Caco-2 (cell line): ENCODE data around the gene CRTC1. TPM values are rescaled to one million over a fixed set of nuclear protein-coding genes. Genes with fewer than 3 reads are reported as not detected.
A peak's percentile ranks its signal among the peaks of the same experiment; 100 is the strongest.

Experiments used
- BruUV-seq: library from RNA; stranded (reverse); fragments of 400-500 nt; replicated peaks from 2 replicates; lab custom pipeline; 2021; lab: Mats Ljungman, UMichigan
- CTCF ChIA-PET: fragments of 300-600 bp; sonication (Branson Sonifier 250); formaldehyde crosslinking; loops from one replicate; lab custom pipeline; 2022; ENCODE audit warnings: antibody characterized with exemption; lab: Charles Lee
- POLR2A ChIA-PET: fragments of 300-600 bp; sonication (Branson Sonifier 250); formaldehyde crosslinking; loops from one replicate; lab custom pipeline; 2022; ENCODE audit warnings: antibody characterized with exemption; lab: Charles Lee
- DNase-seq, 2 experiments: peaks; one replicate each; pipeline versions ENCODE4 v3.0.0 to v3.0.0-alpha.2; 2020 to 2022
- H3K27me3 ChIP-seq: replicated peaks from 2 replicates; pipeline ENCODE4 v1.6.0; 2011; ENCODE audit warnings: low read length; ENCODE audit not compliant: control insufficient read depth, insufficient read depth
- H3K36me3 ChIP-seq: 2 replicates; pipeline ENCODE4 v1.5.1; 2011; ENCODE audit warnings: low read length; ENCODE audit not compliant: control insufficient read depth, insufficient read depth
- H3K4me1 ChIP-seq: fragments of 250-450 bp; sonication (Bioruptor Pico); 2 replicates; pipeline ENCODE4 v1.5.1; 2020; ENCODE audit warnings: mild to moderate bottlenecking
- H3K4me3 ChIP-seq: 2 replicates; pipeline ENCODE4 v1.5.1; 2011; ENCODE audit warnings: low read depth, mild to moderate bottlenecking, control low read depth, low read length
- H3K9me3 ChIP-seq: fragments of 250-450 bp; sonication (Bioruptor Pico); 2 replicates; pipeline ENCODE4 v1.5.1; 2020; ENCODE audit warnings: mild to moderate bottlenecking, moderate library complexity
- H3K27ac Mint-ChIP-seq: one replicate; pipeline ENCODE4 v1.8.0; 2022; ENCODE audit warnings: mixed read lengths; ENCODE audit not compliant: unreplicated experiment
- H3K27me3 Mint-ChIP-seq: one replicate; pipeline ENCODE4 v1.8.0; 2022; ENCODE audit warnings: mixed read lengths; ENCODE audit not compliant: insufficient read depth, unreplicated experiment
- H3K36me3 Mint-ChIP-seq: one replicate; pipeline ENCODE4 v1.8.0; 2022; ENCODE audit warnings: mild to moderate bottlenecking, mixed read lengths; ENCODE audit not compliant: insufficient read depth, unreplicated experiment
- H3K4me1 Mint-ChIP-seq: one replicate; pipeline ENCODE4 v1.8.0; 2022; ENCODE audit warnings: low read depth, mixed read lengths; ENCODE audit not compliant: unreplicated experiment
- H3K4me3 Mint-ChIP-seq: one replicate; pipeline ENCODE4 v1.8.0; 2022; ENCODE audit warnings: mild to moderate bottlenecking, moderate library complexity, mixed read lengths; ENCODE audit not compliant: unreplicated experiment
- H3K9me3 Mint-ChIP-seq: one replicate; pipeline ENCODE4 v1.8.0; 2022; ENCODE audit warnings: mixed read lengths; ENCODE audit not compliant: unreplicated experiment
- CTCF ChIP-seq, 2 experiments: fragments of 200-600 bp in 1 of 2; IDR thresholded peaks; 1 replicate in 1 of 2; 2 replicates in 1 of 2; pipeline versions ENCODE4 v1.5.1 to v1.8.0; 2011 to 2022; ENCODE audit warnings: antibody characterized with exemption in 1 of 2, control low read depth in 1 of 2, inconsistent platforms in 1 of 2, low read depth in 1 of 2, low read length in 1 of 2, mild to moderate bottlenecking in 1 of 2, moderate library complexity in 1 of 2; ENCODE audit not compliant: insufficient read depth in 1 of 2, severe bottlenecking in 1 of 2, unreplicated experiment in 1 of 2
- intact Hi-C: fragments of 100-400 bp; cut with micrococcal nuclease; formaldehyde crosslinking; loops from one replicate; pipeline ENCODE4 v1.10.0; 2022; ENCODE audit not compliant: unreplicated experiment
- total RNA-seq: library from RNA; stranded (reverse); gene quantifications from 2 replicates; pipeline ENCODE4 v1.2.3, GENCODE V29; 2022

CRTC1 gene
- total RNA-seq, 1 experiment from 2014 or later, result 13.8 TPM

- intact Hi-C loops, result no loop called here
- no TSS peak for BruUV-seq
- no peak for TF ChIP-seq CTCF (IDR thresholded peaks at IDR 0.05; ENCODE audit: insufficient read depth in 1 of 2, low read depth in 1 of 2, low read length in 1 of 2, severe bottlenecking in 1 of 2, unreplicated experiment in 1 of 2)
- CTCF ChIA-PET, result no interaction called here
- Mint-ChIP-seq H3K36me3 (peaks cover 12% of the 10 kb centered on the region), H3K4me3 (peak overlapping the region; percentile 14), H3K27ac (peak overlapping the region; percentile 67), H3K27me3 (no peaks in the 10 kb centered on the region), H3K4me1 (peaks cover 25% of the 10 kb centered on the region), H3K9me3 (no peaks in the 10 kb centered on the region)
- no peaks in the 10 kb centered on the region for H3K9me3 ChIP-seq
- H3K4me1 ChIP-seq, result peaks cover 66% of the 10 kb centered on the region
- H3K36me3 ChIP-seq, result no peaks in the 10 kb centered on the region
- H3K27me3 ChIP-seq, result no peaks in the 10 kb centered on the region
- no peak overlapping the region for H3K4me3 ChIP-seq
- no peak for DNase-seq
- POLR2A ChIA-PET, result no interaction called here
Measured at GRCh38 chr19:18737337-18737953, 54.0 kb downstream of the CRTC1 start.

- Histone ChIP-seq H3K27me3 (no peaks in the 10 kb centered on the region), H3K4me1 (peaks cover 71% of the 10 kb centered on the region), H3K36me3 (no peaks in the 10 kb centered on the region), H3K4me3 (no peak overlapping the region), H3K9me3 (no peaks in the 10 kb centered on the region)
- Mint-ChIP-seq H3K9me3 (no peaks in the 10 kb centered on the region), H3K36me3 (peaks cover 12% of the 10 kb centered on the region), H3K4me3 (peak overlapping the region; percentile 14), H3K4me1 (peaks cover 23% of the 10 kb centered on the region), H3K27me3 (no peaks in the 10 kb centered on the region), H3K27ac (peak overlapping the region; percentile 67)
- BruUV-seq, result no TSS peak
- CTCF ChIA-PET, result no interaction called here
- POLR2A ChIA-PET, result interaction anchor here (0.6 kb wide), 1 partner anchor 138 kb away, joined by 4 read pairs; no protein-coding TSS in a partner anchor
- DNase-seq, result peak; percentile 62 to 72
- intact Hi-C loops, result no loop called here
- TF ChIP-seq CTCF (IDR thresholded peaks at IDR 0.05; ENCODE audit: insufficient read depth in 1 of 2, low read depth in 1 of 2, low read length in 1 of 2, severe bottlenecking in 1 of 2, unreplicated experiment in 1 of 2), result no peak
Measured at GRCh38 chr19:18737954-18738351, 54.5 kb downstream of the CRTC1 start.

- Mint-ChIP-seq H3K4me1 (peaks cover 23% of the 10 kb centered on the region), H3K9me3 (no peaks in the 10 kb centered on the region), H3K36me3 (peaks cover 12% of the 10 kb centered on the region), H3K27me3 (no peaks in the 10 kb centered on the region), H3K4me3 (no peak overlapping the region), H3K27ac (peak overlapping the region; percentile 94)
- POLR2A ChIA-PET, result no interaction called here
- H3K9me3 ChIP-seq, result no peaks in the 10 kb centered on the region
- H3K4me1 ChIP-seq, result peaks cover 73% of the 10 kb centered on the region
- no peak for DNase-seq
- CTCF ChIA-PET, result interaction anchor here (0.5 to 1.8 kb wide), 4 partner anchors 94 to 320 kb away, joined by 4 to 6 read pairs (median 4); partner anchors contain the start of gene SSBP4
- no peak overlapping the region for H3K4me3 ChIP-seq
- TF ChIP-seq CTCF (IDR thresholded peaks at IDR 0.05; ENCODE audit: insufficient read depth in 1 of 2, low read depth in 1 of 2, low read length in 1 of 2, severe bottlenecking in 1 of 2, unreplicated experiment in 1 of 2), result no peak
- intact Hi-C loops, result no loop called here
- no TSS peak for BruUV-seq
- no peaks in the 10 kb centered on the region for H3K36me3 ChIP-seq
- no peaks in the 10 kb centered on the region for H3K27me3 ChIP-seq
Measured at GRCh38 chr19:18738961-18739690, 55.6 kb downstream of the CRTC1 start.
